HFFc6 (cell line): Measurements from ENCODE around the gene LAMA5. TPM values are rescaled to one million over a fixed set of nuclear protein-coding genes. Genes with fewer than 3 reads are reported as not detected.
A peak's percentile ranks its signal among the peaks of the same experiment; 100 is the strongest.

Experiments used
- DNase-seq: peaks from one replicate; pipeline ENCODE4 v3.0.0-alpha.2; 2018
- H3K27ac Mint-ChIP-seq: 2 replicates; pipeline ENCODE4 v1.8.0; 2020; ENCODE audit warnings: mild to moderate bottlenecking, mixed read lengths
- H3K27me3 Mint-ChIP-seq: 2 replicates; pipeline ENCODE4 v1.8.0; 2021; ENCODE audit warnings: mild to moderate bottlenecking, moderate library complexity, mixed read lengths; ENCODE audit not compliant: insufficient read depth
- H3K36me3 Mint-ChIP-seq: 2 replicates; pipeline ENCODE4 v1.8.0; 2021; ENCODE audit warnings: low read depth, mixed read lengths
- H3K4me1 Mint-ChIP-seq: 2 replicates; pipeline ENCODE4 v1.8.0; 2020; ENCODE audit warnings: low read depth, mixed read lengths
- H3K4me3 Mint-ChIP-seq: 2 replicates; pipeline ENCODE4 v1.8.0; 2020; ENCODE audit warnings: mild to moderate bottlenecking, moderate library complexity, mixed read lengths
- H3K9me3 Mint-ChIP-seq: 2 replicates; pipeline ENCODE4 v1.8.0; 2020; ENCODE audit warnings: mild to moderate bottlenecking, mixed read lengths
- total RNA-seq, 6 experiments: library from RNA; stranded (reverse); fragmentation: NEBNext Ultra II Directional; extraction: Animal tissue kit (Norgen Biotek cat#: 25700); gene quantifications; 2 replicates in 1 of 6; 3 replicates in 5 of 6; pipeline ENCODE4 v1.2.3, GENCODE V29; 2021
- TF ChIP-seq, protein P1 (sequence below): fragments of 200-600 bp; sonication (generic); IDR thresholded peaks from 2 replicates; pipeline ENCODE4 v1.5.0; 2021; ENCODE audit warnings: antibody characterized with exemption, mild to moderate bottlenecking

Gene LAMA5
- total RNA-seq, 6 experiments from 2014 or later, result 1.2 to 2.4 (median 1.5) TPM

DNA sequence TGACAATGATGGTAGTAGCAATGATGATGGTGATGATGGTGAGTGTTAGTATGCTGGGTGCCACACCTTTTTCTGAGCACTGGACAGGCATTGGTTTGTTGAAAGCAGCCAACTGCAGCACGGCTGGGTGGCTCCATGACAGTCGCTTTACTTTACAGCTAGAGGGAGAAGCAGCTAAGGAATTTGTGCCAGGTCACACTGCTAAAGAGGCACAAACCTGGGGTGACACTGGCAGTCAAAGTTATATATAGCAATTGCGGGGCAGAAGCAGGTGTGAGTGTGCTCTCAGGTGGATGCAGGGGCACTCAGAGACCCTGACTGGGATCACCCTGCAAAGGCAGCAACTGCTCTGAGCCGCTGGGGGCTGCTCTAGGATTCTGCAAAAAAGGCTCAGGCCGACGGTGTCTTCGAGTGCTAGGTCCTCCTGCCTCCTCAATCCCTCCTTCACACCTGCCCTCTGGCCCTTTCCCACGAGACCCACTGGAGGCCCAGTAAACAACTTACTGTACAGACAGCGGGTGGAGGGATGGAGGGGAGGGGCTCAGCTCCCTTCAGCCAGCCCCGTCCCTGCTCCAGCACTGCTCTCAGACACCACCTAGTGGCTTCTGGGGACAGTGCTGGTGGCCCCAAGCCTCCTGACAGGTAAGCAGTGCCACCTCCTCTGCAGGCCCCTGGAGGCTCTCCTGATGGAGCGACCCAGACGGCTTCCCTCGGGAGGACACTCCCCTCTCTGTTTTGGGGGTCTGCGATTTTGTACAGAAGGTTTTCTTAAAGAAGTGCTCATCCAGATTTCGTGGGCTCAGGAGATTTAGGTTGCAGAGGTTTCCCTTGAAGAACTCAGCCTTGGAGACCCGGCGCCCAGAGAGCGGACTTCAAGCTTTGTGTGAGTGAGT, 15.4 kb upstream of the LAMA5 start:
- TF ChIP-seq, protein P1, sequence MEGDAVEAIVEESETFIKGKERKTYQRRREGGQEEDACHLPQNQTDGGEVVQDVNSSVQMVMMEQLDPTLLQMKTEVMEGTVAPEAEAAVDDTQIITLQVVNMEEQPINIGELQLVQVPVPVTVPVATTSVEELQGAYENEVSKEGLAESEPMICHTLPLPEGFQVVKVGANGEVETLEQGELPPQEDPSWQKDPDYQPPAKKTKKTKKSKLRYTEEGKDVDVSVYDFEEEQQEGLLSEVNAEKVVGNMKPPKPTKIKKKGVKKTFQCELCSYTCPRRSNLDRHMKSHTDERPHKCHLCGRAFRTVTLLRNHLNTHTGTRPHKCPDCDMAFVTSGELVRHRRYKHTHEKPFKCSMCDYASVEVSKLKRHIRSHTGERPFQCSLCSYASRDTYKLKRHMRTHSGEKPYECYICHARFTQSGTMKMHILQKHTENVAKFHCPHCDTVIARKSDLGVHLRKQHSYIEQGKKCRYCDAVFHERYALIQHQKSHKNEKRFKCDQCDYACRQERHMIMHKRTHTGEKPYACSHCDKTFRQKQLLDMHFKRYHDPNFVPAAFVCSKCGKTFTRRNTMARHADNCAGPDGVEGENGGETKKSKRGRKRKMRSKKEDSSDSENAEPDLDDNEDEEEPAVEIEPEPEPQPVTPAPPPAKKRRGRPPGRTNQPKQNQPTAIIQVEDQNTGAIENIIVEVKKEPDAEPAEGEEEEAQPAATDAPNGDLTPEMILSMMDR, result peak; percentile 88
- peaks cover 14% of the 10 kb centered on the region for H3K36me3 Mint-ChIP-seq
- H3K4me3 Mint-ChIP-seq, result no peak overlapping the region
- H3K27ac Mint-ChIP-seq, result no peak overlapping the region
- peaks cover 2% of the 10 kb centered on the region for H3K27me3 Mint-ChIP-seq
- peak; percentile 51 for DNase-seq
- H3K9me3 Mint-ChIP-seq, result peaks cover 5% of the 10 kb centered on the region
- peaks cover 15% of the 10 kb centered on the region for H3K4me1 Mint-ChIP-seq

DNA sequence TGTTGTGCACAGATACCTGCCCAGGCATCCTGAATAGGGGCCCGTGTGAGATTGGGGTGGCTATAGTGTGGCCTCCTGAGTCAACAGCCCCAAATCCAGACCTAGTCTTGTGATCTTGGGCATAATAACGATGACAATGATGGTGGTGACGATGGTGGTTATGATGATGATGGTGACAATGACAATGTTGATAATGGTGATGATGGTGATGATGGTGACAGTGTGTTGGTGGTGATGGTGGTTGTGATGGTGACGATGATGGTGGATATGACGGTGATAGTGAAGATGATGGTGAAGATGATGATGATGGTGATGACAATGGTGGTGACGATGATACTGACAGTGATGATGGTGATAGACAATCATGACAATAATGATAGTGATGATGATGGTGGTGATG, 14.7 kb upstream of the LAMA5 start:
- Mint-ChIP-seq H3K4me3 (no peak overlapping the region), H3K9me3 (peaks cover 5% of the 10 kb centered on the region), H3K4me1 (peaks cover 15% of the 10 kb centered on the region), H3K27me3 (peaks cover 1% of the 10 kb centered on the region), H3K36me3 (peaks cover 12% of the 10 kb centered on the region), H3K27ac (no peak overlapping the region)
- TF ChIP-seq, protein P1, result no peak
- no peak for DNase-seq

DNA sequence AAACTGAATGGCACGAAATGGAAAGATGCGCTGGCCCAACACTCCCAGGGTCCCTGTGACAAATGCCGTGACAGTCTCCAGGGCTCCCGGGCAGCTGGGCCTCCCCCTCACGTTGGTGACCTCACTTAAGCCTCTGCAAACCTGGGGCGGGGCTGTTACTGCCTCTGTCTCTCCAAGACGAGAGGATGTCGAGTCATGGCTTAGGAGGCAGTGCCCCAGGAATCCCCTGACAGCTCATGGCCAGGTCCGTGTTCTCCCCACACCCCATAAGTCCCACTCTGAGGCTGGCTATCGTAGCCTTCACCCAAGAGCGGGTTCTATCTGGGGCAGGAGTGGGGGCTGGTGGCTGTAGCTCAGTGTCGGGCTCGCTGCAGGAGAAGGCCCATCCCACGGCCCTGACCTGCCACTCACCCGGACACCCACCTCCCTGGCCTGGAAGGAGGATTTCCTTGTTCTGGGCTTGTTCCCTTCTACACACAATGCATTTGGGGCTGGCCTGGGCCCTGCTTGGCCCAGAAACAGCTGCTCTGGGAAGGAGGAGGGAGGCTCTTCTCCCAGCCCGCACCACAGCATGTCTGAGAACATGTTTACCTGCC, 14.2 kb upstream of the LAMA5 start:
- DNase-seq, result no peak
- H3K9me3 Mint-ChIP-seq, result peaks cover 5% of the 10 kb centered on the region
- H3K27ac Mint-ChIP-seq, result no peak overlapping the region

DNA sequence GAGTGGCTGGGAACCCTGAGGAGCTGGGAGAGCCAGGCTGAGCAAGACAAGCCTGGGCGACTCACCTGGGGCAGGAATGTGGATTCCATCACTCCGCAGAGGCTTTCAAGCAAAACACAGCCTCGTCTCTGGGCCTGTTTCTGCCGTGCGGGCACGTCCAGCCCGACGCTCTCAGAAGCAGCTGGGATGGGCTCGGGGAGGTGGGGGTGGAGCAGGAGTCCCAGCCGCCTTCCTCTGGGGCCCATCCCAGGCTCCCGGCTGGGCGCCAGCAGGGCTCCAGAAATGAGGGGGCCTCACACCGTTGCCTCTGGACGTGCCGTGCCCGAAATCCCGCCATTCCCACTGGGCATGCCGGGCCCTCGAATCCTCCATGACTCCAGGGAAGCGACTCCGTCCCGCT, 11.1 kb upstream of the LAMA5 start:
- Mint-ChIP-seq H3K27ac (no peak overlapping the region), H3K36me3 (peaks cover 12% of the 10 kb centered on the region), H3K4me3 (no peak overlapping the region), H3K27me3 (peaks cover 2% of the 10 kb centered on the region), H3K9me3 (peaks cover 5% of the 10 kb centered on the region), H3K4me1 (no peaks in the 10 kb centered on the region)
- TF ChIP-seq, protein P1, result no peak
- DNase-seq, result no peak

More for the DNA sequence above, 14.2 kb upstream of the LAMA5 start:
- Mint-ChIP-seq H3K4me3 (no peak overlapping the region), H3K4me1 (peaks cover 15% of the 10 kb centered on the region), H3K27me3 (no peaks in the 10 kb centered on the region; the same call in none of the 2 replicates), H3K36me3 (peaks cover 12% of the 10 kb centered on the region)
- TF ChIP-seq, protein P1, result no peak

DNA sequence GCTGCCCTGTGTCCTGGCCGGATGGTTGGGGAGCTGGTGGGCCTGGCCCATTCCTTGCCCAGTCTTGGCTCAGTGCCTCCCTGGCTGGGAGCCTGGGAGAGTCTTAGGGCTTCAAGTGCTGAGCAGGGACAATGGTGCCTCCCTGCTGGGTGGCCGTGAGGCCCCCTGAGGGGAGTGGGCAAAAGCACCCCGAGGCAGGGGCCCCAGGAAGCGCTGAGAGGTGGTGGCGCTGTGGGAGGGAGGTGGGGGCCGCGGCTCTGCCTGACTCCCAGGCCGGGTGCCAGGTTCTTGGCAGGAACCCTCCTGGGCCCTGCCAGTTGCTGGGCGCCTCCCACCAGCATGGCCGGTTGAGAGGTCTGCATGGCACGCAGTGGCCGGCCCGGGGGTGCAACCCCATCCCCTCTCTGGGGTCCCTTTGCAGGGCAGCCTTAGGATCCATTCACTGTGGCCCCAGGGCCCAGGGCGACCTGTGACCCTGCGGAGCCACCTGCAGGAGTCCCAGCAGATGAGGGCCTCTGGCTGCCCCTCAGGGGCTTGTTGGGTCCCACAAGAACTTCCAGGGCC, 10.6 kb upstream of the LAMA5 start:
- peaks cover 8% of the 10 kb centered on the region for H3K9me3 Mint-ChIP-seq
- peaks cover 3% of the 10 kb centered on the region for H3K27me3 Mint-ChIP-seq
- H3K36me3 Mint-ChIP-seq, result peaks cover 11% of the 10 kb centered on the region
- H3K4me1 Mint-ChIP-seq, result no peaks in the 10 kb centered on the region
- no peak for DNase-seq
- no peak overlapping the region for H3K4me3 Mint-ChIP-seq
- TF ChIP-seq, protein P1, result no peak
- H3K27ac Mint-ChIP-seq, result no peak overlapping the region
